Neural progenitor cell (in vitro differentiated cells): ENCODE results near the gene CACUL1. TPM values are rescaled to one million over a fixed set of nuclear protein-coding genes. Genes with fewer than 3 reads are reported as not detected.

Experiments used
- DNase-seq: peaks from one replicate; pipeline ENCODE4 v3.0.0-alpha.2; 2016; ENCODE audit warnings: low spot score
- H2AFZ ChIP-seq: fragments of 200-600 bp; sonication (generic); replicated peaks from 2 replicates; pipeline ENCODE4 v1.6.1; 2016; ENCODE audit warnings: antibody characterized with exemption
- H3F3A ChIP-seq: fragments of 200-600 bp; sonication (generic); 2 replicates; pipeline ENCODE4 v1.6.1; 2016; ENCODE audit warnings: antibody characterized with exemption, low read depth
- H3K27ac ChIP-seq: fragments of 200-600 bp; sonication (generic); 2 replicates; pipeline ENCODE4 v1.5.1; 2016; ENCODE audit warnings: mild to moderate bottlenecking
- H3K27me3 ChIP-seq: fragments of 200-600 bp; sonication (generic); 2 replicates; pipeline ENCODE4 v1.6.1; 2016; ENCODE audit warnings: mild to moderate bottlenecking, moderate library complexity
- H3K36me3 ChIP-seq: fragments of 200-600 bp; sonication (generic); 2 replicates; pipeline ENCODE4 v1.5.1; 2016
- H3K4me1 ChIP-seq: fragments of 200-600 bp; sonication (generic); 2 replicates; pipeline ENCODE4 v1.6.1; 2016; ENCODE audit warnings: mixed run types
- H3K4me2 ChIP-seq: fragments of 200-600 bp; sonication (generic); 2 replicates; pipeline ENCODE4 v1.6.1; 2016
- H3K4me3 ChIP-seq: fragments of 200-600 bp; sonication (generic); 2 replicates; pipeline ENCODE4 v1.5.1; 2016
- H3K79me2 ChIP-seq: fragments of 200-600 bp; sonication (generic); 2 replicates; pipeline ENCODE4 v1.6.1; 2016; ENCODE audit warnings: low read depth
- H3K9ac ChIP-seq: fragments of 200-600 bp; sonication (generic); 2 replicates; pipeline ENCODE4 v1.6.1; 2016
- H3K9me3 ChIP-seq: fragments of 200-600 bp; sonication (generic); 2 replicates; pipeline ENCODE4 v1.5.1; 2016; ENCODE audit warnings: low read depth
- H4K20me1 ChIP-seq: fragments of 200-600 bp; sonication (generic); 2 replicates; pipeline ENCODE4 v1.6.1; 2016; ENCODE audit warnings: low read depth
- H3K27ac Mint-ChIP-seq: 3 replicates; pipeline ENCODE4 v1.8.0; 2021; ENCODE audit warnings: mixed read lengths
- H3K27me3 Mint-ChIP-seq: 2 replicates; pipeline ENCODE4 v1.8.0; 2022; ENCODE audit warnings: low read depth, mild to moderate bottlenecking, inconsistent platforms, moderate library complexity, mixed read lengths; ENCODE audit not compliant: insufficient read depth
- H3K36me3 Mint-ChIP-seq: 3 replicates; pipeline ENCODE4 v1.8.0; 2021; ENCODE audit warnings: mixed read lengths
- H3K4me1 Mint-ChIP-seq: 3 replicates; pipeline ENCODE4 v1.8.0; 2021; ENCODE audit warnings: mixed read lengths
- H3K4me3 Mint-ChIP-seq: 3 replicates; pipeline ENCODE4 v1.8.0; 2021; ENCODE audit warnings: mild to moderate bottlenecking, moderate library complexity, mixed read lengths
- H3K9me3 Mint-ChIP-seq: 3 replicates; pipeline ENCODE4 v1.8.0; 2020; ENCODE audit warnings: mixed read lengths
- CTCF ChIP-seq: fragments of 200-600 bp; sonication (generic); IDR thresholded peaks from 2 replicates; pipeline ENCODE4 v1.5.1; 2017; ENCODE audit warnings: antibody characterized with exemption, mild to moderate bottlenecking
- EZH2 ChIP-seq: fragments of 200-600 bp; sonication (generic); IDR thresholded peaks from 2 replicates; pipeline ENCODE4 v1.6.1; 2017; ENCODE audit warnings: antibody characterized with exemption, mild to moderate bottlenecking, moderate library complexity
- EZH2phosphoT487 ChIP-seq: fragments of 200-600 bp; sonication (generic); IDR thresholded peaks from 2 replicates; pipeline ENCODE4 v1.6.1; 2017; ENCODE audit warnings: antibody characterized with exemption
- total RNA-seq: library from RNA; depleted of rRNA; stranded (reverse); fragments of >200 nt; gene quantifications from 2 replicates; pipeline ENCODE4 v1.2.3, GENCODE V29; 2015; ENCODE audit warnings: low replicate concordance

The CACUL1 gene
- total RNA-seq, 1 donor from 2014 or later, result 38.8 TPM

- no peak for DNase-seq
- Histone ChIP-seq H3K9me3 (no peaks in the 10 kb centered on the region), H3F3A (peaks cover 4% of the 10 kb centered on the region), H3K36me3 (no peaks in the 10 kb centered on the region), H3K9ac (no peak overlapping the region), H2AFZ (no peak overlapping the region), H3K27ac (no peak overlapping the region), H3K79me2 (no peaks in the 10 kb centered on the region), H4K20me1 (no peaks in the 10 kb centered on the region), H3K27me3 (no peaks in the 10 kb centered on the region), H3K4me2 (no peak overlapping the region), H3K4me3 (no peak overlapping the region), H3K4me1 (peaks cover 12% of the 10 kb centered on the region)
- Mint-ChIP-seq H3K27me3 (no peaks in the 10 kb centered on the region), H3K27ac (no peak overlapping the region), H3K36me3 (no peaks in the 10 kb centered on the region), H3K9me3 (no peaks in the 10 kb centered on the region), H3K4me3 (no peak overlapping the region), H3K4me1 (peaks cover 15% of the 10 kb centered on the region)
- TF ChIP-seq EZH2 (no peak), CTCF (no peak), EZH2phosphoT487 (no peak)
Observed at GRCh38 chr10:118629211-118629610, 125.6 kb downstream of the CACUL1 start.

- Histone ChIP-seq H3K27ac (no peak overlapping the region), H3K4me2 (no peak overlapping the region), H3K9ac (no peak overlapping the region), H3K79me2 (no peaks in the 10 kb centered on the region), H3K27me3 (no peaks in the 10 kb centered on the region), H4K20me1 (no peaks in the 10 kb centered on the region), H3K4me1 (peaks cover 12% of the 10 kb centered on the region), H3K4me3 (no peak overlapping the region), H3F3A (peaks cover 4% of the 10 kb centered on the region), H3K9me3 (no peaks in the 10 kb centered on the region), H3K36me3 (no peaks in the 10 kb centered on the region), H2AFZ (no peak overlapping the region)
- Mint-ChIP-seq H3K27ac (no peak overlapping the region), H3K4me1 (peaks cover 15% of the 10 kb centered on the region), H3K9me3 (no peaks in the 10 kb centered on the region), H3K27me3 (no peaks in the 10 kb centered on the region), H3K4me3 (no peak overlapping the region), H3K36me3 (no peaks in the 10 kb centered on the region)
- DNase-seq, result no peak
- TF ChIP-seq CTCF (no peak), EZH2phosphoT487 (no peak), EZH2 (no peak)
Observed at GRCh38 chr10:118628397-118628796, 126.4 kb downstream of the CACUL1 start.

GRCh38 chr10:118626953-118627352, 127.8 kb downstream of the CACUL1 start:
- no peaks in the 10 kb centered on the region for H3K36me3 Mint-ChIP-seq
- H3K4me2 ChIP-seq, result no peak overlapping the region
- H2AFZ ChIP-seq, result no peak overlapping the region
- H3K27me3 ChIP-seq, result no peaks in the 10 kb centered on the region
- H3K4me3 Mint-ChIP-seq, result no peak overlapping the region
- no peaks in the 10 kb centered on the region for H3K79me2 ChIP-seq
- no peak overlapping the region for H3K9ac ChIP-seq
- no peaks in the 10 kb centered on the region for H3K36me3 ChIP-seq
- peaks cover 4% of the 10 kb centered on the region for H3F3A ChIP-seq
- H3K9me3 ChIP-seq, result no peaks in the 10 kb centered on the region
- H3K27ac Mint-ChIP-seq, result no peak overlapping the region
- peaks cover 2% of the 10 kb centered on the region for H3K27me3 Mint-ChIP-seq
- no peak overlapping the region for H3K27ac ChIP-seq
- H3K4me1 Mint-ChIP-seq, result peaks cover 13% of the 10 kb centered on the region
- DNase-seq, result peak; percentile 28
- no peaks in the 10 kb centered on the region for H4K20me1 ChIP-seq
- TF ChIP-seq CTCF (peak; percentile 49), EZH2phosphoT487 (no peak)
- no peaks in the 10 kb centered on the region for H3K9me3 Mint-ChIP-seq
- peaks cover 12% of the 10 kb centered on the region for H3K4me1 ChIP-seq
- no peak overlapping the region for H3K4me3 ChIP-seq

Other genes starting within 250 kb of the CACUL1 start
- not detected in 2 replicates for gene PRLHR, start 159.3 kb downstream of the CACUL1 start, total RNA-seq